OCI-LY7 (cell line): ENCODE measurements around the gene HLF. TPM values are rescaled to one million over a fixed set of nuclear protein-coding genes. Genes with fewer than 3 reads are reported as not detected.

ENCODE experiments used
- BruUV-seq: library from RNA; stranded (reverse); fragments of 400-500 nt; replicated peaks from 2 replicates; lab custom pipeline; 2021; lab: Mats Ljungman, UMichigan
- CTCF ChIA-PET: fragments of 300-600 bp; sonication (Branson Sonifier 250); formaldehyde crosslinking; loops from one replicate; lab custom pipeline; 2022; ENCODE audit warnings: antibody characterized with exemption; ENCODE audit not compliant: unreplicated experiment; lab: Charles Lee
- POLR2A ChIA-PET: fragments of 300-600 bp; sonication (Branson Sonifier 250); formaldehyde crosslinking; loops from one replicate; lab custom pipeline; 2022; ENCODE audit warnings: antibody characterized with exemption; lab: Charles Lee
- DNase-seq: peaks from one replicate; pipeline ENCODE4 v3.0.0-alpha.2; 2015; ENCODE audit warnings: low spot score
- H2AFZ ChIP-seq: fragments of 200-600 bp; sonication (generic), shearing (Covaris generic); 2 replicates; pipeline ENCODE4 v1.6.1; 2014; ENCODE audit warnings: mild to moderate bottlenecking, antibody characterized with exemption, low read length, moderate library complexity
- H3K27ac ChIP-seq: fragments of 200-600 bp; sonication (generic); 2 replicates; pipeline ENCODE4 v1.5.1; 2014; ENCODE audit warnings: mixed run types, low read depth, mild to moderate bottlenecking, moderate library complexity, low read length, inconsistent platforms; ENCODE audit not compliant: poor library complexity, severe bottlenecking
- H3K36me3 ChIP-seq: fragments of 200-600 bp; sonication (generic); 2 replicates; pipeline ENCODE4 v1.6.1; 2014; ENCODE audit warnings: mild to moderate bottlenecking, antibody characterized with exemption, low read length, moderate library complexity, mixed read lengths; ENCODE audit not compliant: insufficient read depth
- H3K4me1 ChIP-seq: fragments of 200-600 bp; sonication (generic); 2 replicates; pipeline ENCODE4 v1.5.1; 2014; ENCODE audit warnings: mild to moderate bottlenecking, low read length; ENCODE audit not compliant: insufficient read depth, poor library complexity, severe bottlenecking
- H3K4me2 ChIP-seq: fragments of 200-600 bp; sonication (generic); 2 replicates; pipeline ENCODE4 v1.6.1; 2014; ENCODE audit warnings: mild to moderate bottlenecking, low read length
- H3K4me3 ChIP-seq: fragments of 200-600 bp; sonication (generic); 2 replicates; pipeline ENCODE4 v1.5.1; 2014; ENCODE audit warnings: mild to moderate bottlenecking, low read depth, low read length; ENCODE audit not compliant: poor library complexity, severe bottlenecking
- H3K79me2 ChIP-seq: fragments of 200-600 bp; sonication (generic); 2 replicates; pipeline ENCODE4 v1.6.1; 2016; ENCODE audit warnings: low read depth, mild to moderate bottlenecking, low read length, moderate library complexity, mixed read lengths; ENCODE audit not compliant: insufficient read depth
- H3K9me2 ChIP-seq: fragments of 200-600 bp; sonication (generic); 2 replicates; pipeline ENCODE4 v1.6.1; 2016; ENCODE audit warnings: mild to moderate bottlenecking, low read length, mixed read lengths; ENCODE audit not compliant: insufficient read depth
- H3K9me3 ChIP-seq: fragments of 200-600 bp; sonication (generic); 2 replicates; pipeline ENCODE4 v1.6.1; 2014; ENCODE audit warnings: mild to moderate bottlenecking, mixed run types, low read length, mixed read lengths
- H4K20me1 ChIP-seq: fragments of 200-600 bp; sonication (generic); 2 replicates; pipeline ENCODE4 v1.6.1; 2014; ENCODE audit warnings: mild to moderate bottlenecking, antibody characterized with exemption, low read length, moderate library complexity, mixed read lengths; ENCODE audit not compliant: insufficient read depth
- EZH2phosphoT487 ChIP-seq: fragments of 200-600 bp; sonication (generic); IDR thresholded peaks from 2 replicates; pipeline ENCODE4 v1.6.1; 2018; ENCODE audit warnings: low read depth, borderline replicate concordance, mild to moderate bottlenecking, mixed run types, antibody characterized with exemption, low read length, moderate library complexity, mixed read lengths
- intact Hi-C: fragments of 100-400 bp; cut with micrococcal nuclease; formaldehyde crosslinking; loops from one replicate; pipeline ENCODE4 v1.10.0; 2022; ENCODE audit not compliant: unreplicated experiment
- total RNA-seq, 2 experiments: library from RNA; depleted of rRNA in 1 of 2; stranded (reverse); fragments of >200 nt in 1 of 2; shearing (Covaris generic) in 1 of 2; gene quantifications; 2 replicates each; pipeline ENCODE4 v1.2.3, GENCODE V29; 2014 to 2022
- TF ChIP-seq, protein P1 (sequence below): fragments of 200-600 bp; sonication (generic); conservative IDR thresholded peaks from 2 replicates; pipeline ENCODE4 v1.5.1; 2014; ENCODE audit warnings: mild to moderate bottlenecking, antibody characterized with exemption, low read length, moderate library complexity, mixed read lengths

HLF gene
- total RNA-seq, 2 experiments from 2014 or later: 0.13 TPM; not detected in 1

- H3K4me2 ChIP-seq: no peak overlapping the region
- H3K79me2 ChIP-seq: no peaks in the 10 kb centered on the region
- ChIA-PET CTCF (no interaction called here), POLR2A (no interaction called here)
- no peaks in the 10 kb centered on the region for H3K36me3 ChIP-seq
- BruUV-seq: no TSS peak
- no peaks in the 10 kb centered on the region for H3K9me3 ChIP-seq
- DNase-seq: no peak
- TF ChIP-seq, protein P1, sequence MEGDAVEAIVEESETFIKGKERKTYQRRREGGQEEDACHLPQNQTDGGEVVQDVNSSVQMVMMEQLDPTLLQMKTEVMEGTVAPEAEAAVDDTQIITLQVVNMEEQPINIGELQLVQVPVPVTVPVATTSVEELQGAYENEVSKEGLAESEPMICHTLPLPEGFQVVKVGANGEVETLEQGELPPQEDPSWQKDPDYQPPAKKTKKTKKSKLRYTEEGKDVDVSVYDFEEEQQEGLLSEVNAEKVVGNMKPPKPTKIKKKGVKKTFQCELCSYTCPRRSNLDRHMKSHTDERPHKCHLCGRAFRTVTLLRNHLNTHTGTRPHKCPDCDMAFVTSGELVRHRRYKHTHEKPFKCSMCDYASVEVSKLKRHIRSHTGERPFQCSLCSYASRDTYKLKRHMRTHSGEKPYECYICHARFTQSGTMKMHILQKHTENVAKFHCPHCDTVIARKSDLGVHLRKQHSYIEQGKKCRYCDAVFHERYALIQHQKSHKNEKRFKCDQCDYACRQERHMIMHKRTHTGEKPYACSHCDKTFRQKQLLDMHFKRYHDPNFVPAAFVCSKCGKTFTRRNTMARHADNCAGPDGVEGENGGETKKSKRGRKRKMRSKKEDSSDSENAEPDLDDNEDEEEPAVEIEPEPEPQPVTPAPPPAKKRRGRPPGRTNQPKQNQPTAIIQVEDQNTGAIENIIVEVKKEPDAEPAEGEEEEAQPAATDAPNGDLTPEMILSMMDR: no peak
- TF ChIP-seq EZH2phosphoT487: no peak
- H4K20me1 ChIP-seq: no peaks in the 10 kb centered on the region
- H3K4me1 ChIP-seq: no peaks in the 10 kb centered on the region
- H3K4me3 ChIP-seq: no peak overlapping the region
- no peaks in the 10 kb centered on the region for H3K9me2 ChIP-seq
- no peak overlapping the region for H3K27ac ChIP-seq
- intact Hi-C loops: no loop called here
- H2AFZ ChIP-seq: no peak overlapping the region
These were observed 50.2 kb downstream of the HLF start for GRCh38 chr17:55314784-55315491.

DNA sequence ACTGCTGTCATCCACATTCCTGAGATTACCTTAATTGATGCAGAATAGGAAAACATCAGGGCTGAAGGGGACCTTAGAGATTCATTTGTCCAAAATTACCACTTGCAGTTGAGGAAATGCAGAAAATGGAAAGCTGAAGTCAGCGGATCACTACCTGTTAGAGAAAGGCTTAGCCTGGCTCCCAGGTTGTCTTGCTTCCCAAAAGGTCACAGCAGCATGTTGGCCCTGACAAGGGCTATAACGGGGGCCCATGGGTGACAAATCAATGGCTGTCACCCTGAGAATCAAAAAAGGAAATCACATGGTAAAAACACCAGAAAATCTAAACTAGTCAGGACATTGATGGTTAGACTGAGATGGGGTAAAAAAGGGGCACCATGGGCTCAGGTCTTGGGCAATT, 51.7 kb downstream of the HLF start:
- H3K4me2 ChIP-seq: no peak overlapping the region
- no peak for DNase-seq
- no peaks in the 10 kb centered on the region for H3K36me3 ChIP-seq
- H2AFZ ChIP-seq: no peak overlapping the region
- no peaks in the 10 kb centered on the region for H3K9me3 ChIP-seq
- ChIA-PET CTCF (no interaction called here), POLR2A (no interaction called here)
- H3K4me1 ChIP-seq: no peaks in the 10 kb centered on the region
- no peak for TF ChIP-seq EZH2phosphoT487
- TF ChIP-seq, protein P1: no peak
- no peaks in the 10 kb centered on the region for H3K9me2 ChIP-seq
- H3K79me2 ChIP-seq: no peaks in the 10 kb centered on the region
- intact Hi-C loops: no loop called here
- H4K20me1 ChIP-seq: no peaks in the 10 kb centered on the region
- H3K27ac ChIP-seq: no peak overlapping the region
- no peak overlapping the region for H3K4me3 ChIP-seq
- no TSS peak for BruUV-seq

- Histone ChIP-seq H3K9me3 (no peaks in the 10 kb centered on the region), H3K79me2 (no peaks in the 10 kb centered on the region), H3K27ac (no peak overlapping the region), H3K9me2 (no peaks in the 10 kb centered on the region), H3K4me1 (no peaks in the 10 kb centered on the region), H3K36me3 (no peaks in the 10 kb centered on the region), H3K4me3 (no peak overlapping the region), H4K20me1 (no peaks in the 10 kb centered on the region), H3K4me2 (no peak overlapping the region), H2AFZ (no peak overlapping the region)
- BruUV-seq: no TSS peak
- TF ChIP-seq, protein P1: no peak
- no peak for DNase-seq
- POLR2A ChIA-PET: no interaction called here
- CTCF ChIA-PET: no interaction called here
- intact Hi-C loops: no loop called here
These were observed 52.5 kb downstream of the HLF start for GRCh38 chr17:55317284-55317683.
